Left ventricle myocardium superior (tissue), 1 donor: ENCODE measurements around the gene PUDP. TPM values are rescaled to one million over a fixed set of nuclear protein-coding genes. Genes with fewer than 3 reads are reported as not detected.
"Not testable (repeated sequence)": the region's sequence is repeated elsewhere in the genome, so short reads cannot be mapped to it uniquely, and the experiment has no call there.

Experiments
- ATAC-seq: fragments of 200-7000 bp; cut with Tn5 transposase; one replicate; pipeline ENCODE4 v1.9.1; 2020; ENCODE audit warnings: mild to moderate bottlenecking, moderate library complexity
- DNase-seq: peaks from one replicate; pipeline ENCODE4 v3.0.0-alpha.2; 2020
- intact Hi-C: fragments of 100-400 bp; cut with micrococcal nuclease; formaldehyde crosslinking; loops from one replicate; pipeline ENCODE4 v1.11.0; 2022
- long read RNA-seq: library from polyadenylated mRNA; unstranded; transcript quantifications from one replicate; pipeline ENCODE4 v2.0.0, GENCODE V29; 2021
- total RNA-seq: library from RNA; stranded (reverse); fragmentation: NEBNext Ultra II Directional; extraction: Animal tissue kit (Norgen Biotek cat#: 25700); gene quantifications from one replicate; pipeline ENCODE4 v1.2.1, GENCODE V29; 2021
- donor health status: DM: no; HTN: yes; CAD: no; lungs with severe emphysema.

PUDP gene
- total RNA-seq = 21.9 TPM
- long read RNA-seq, transcript PUDP-201 (4 exons, 2,140 nt) = major isoform, 30 of 48 reads
- long read RNA-seq, transcript PUDP-203 (5 exons, 1,334 nt) = minor isoform, 6 of 48 reads
- long read RNA-seq, partial matches to known transcripts = 5 of 48 reads
- long read RNA-seq, other reads (novel, unspliced or antisense) = 7 of 48 reads

DNA sequence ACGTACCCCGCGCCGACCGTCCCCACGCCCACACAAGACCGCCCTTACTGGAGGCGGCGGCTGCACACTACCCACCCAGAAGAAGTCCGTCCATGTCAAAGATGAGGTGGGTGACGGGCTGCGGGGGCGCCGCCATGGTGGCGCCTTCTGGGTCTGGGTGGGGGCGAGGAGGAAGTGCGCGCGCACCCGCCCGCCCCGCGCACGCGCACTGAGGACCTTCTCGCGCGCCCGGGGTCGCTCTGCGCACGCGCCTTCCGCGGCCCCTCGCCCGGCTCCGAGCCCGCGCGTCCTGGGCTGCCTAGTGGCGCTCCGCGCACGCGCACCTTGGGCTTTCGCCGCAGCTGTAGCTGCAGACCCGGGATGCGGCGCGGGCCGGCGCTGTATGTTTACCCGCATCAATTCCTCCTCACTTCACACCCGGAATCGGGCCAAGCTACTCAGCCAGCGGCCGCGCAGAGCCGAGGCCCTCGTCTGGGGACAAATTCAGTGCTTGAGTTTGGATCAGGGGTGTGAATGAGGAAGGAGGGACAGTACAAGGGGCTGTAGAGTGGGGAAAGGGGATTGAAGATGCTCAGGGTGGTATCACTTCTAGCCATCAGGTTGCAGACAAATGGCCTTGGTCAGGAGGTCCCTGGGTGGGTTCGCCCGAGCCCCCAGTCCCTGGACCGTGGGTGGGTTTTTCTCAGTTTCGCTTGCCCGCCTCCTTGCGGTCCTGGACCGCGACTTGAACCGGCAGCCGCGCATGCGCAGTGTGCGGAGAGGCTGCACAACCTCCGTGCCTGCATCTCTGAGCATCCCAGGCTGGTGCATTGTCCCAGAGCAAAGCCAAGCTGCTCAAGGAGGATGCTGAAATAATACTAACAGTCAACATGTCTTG is at the start of gene PUDP:
Gene PUDP, minus strand, starts transcription at position 176 of the 877 bp plus-strand sequence. Its CDS starts 40 bp downstream, at position 136.
- DNase-seq = peak; percentile 93
- peak; percentile 98 for ATAC-seq
- intact Hi-C loops = no loop called here

- ATAC-seq (no peak), DNase-seq (no peak)
- intact Hi-C loops = no loop called here
Observed at GRCh38 chrX:7194606-7195005, 46.7 kb upstream of the PUDP start.

- intact Hi-C loops = no loop called here
- DNase-seq = no peak
- no peak for ATAC-seq
Observed at GRCh38 chrX:7192871-7193270, 44.9 kb upstream of the PUDP start.

DNA sequence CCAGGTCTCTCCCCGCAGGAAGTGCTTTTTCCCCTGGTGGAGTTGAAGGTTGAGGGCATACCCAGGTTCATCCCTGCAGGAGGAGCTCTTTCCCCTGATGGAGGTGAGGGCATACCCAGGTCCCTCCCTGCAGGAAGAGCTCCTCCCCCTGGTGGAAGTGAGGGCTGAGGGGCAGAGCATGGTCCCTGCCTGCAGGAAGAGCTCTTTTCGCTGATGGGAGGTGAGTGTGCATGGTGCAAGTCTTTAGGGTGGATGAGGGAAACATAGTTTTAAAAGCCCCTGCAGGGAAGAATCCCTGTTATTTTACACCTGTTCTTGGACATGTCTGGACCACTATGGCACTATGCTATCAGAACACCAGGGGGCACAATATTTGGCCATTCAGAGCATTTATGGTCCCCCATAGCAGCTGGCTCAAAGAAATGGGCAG is 43.7 kb upstream of the PUDP start:
- intact Hi-C loops = no loop called here
- ATAC-seq = no peak
- DNase-seq = no peak

DNA sequence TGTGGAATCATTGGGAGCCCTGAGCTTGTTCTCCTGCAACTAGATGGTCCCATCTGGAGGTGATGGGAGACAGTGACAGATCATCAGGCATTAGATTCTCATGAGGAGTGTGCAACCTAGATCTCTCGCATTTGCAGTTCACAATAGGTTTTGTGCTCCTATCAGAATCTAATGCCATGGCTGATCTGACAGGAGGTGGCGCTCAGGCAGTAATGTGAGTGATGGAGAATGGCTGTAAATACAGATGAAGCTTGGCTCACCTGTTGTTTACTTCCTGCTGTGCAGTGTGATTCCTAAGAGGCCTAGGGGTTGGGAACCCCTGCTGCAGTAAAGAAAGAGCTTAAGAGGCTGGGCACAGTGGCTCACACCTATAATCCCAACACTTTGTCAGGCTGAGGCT is 42.2 kb upstream of the PUDP start:
- no peak for ATAC-seq
- DNase-seq = no peak
- intact Hi-C loops = no loop called here

DNA sequence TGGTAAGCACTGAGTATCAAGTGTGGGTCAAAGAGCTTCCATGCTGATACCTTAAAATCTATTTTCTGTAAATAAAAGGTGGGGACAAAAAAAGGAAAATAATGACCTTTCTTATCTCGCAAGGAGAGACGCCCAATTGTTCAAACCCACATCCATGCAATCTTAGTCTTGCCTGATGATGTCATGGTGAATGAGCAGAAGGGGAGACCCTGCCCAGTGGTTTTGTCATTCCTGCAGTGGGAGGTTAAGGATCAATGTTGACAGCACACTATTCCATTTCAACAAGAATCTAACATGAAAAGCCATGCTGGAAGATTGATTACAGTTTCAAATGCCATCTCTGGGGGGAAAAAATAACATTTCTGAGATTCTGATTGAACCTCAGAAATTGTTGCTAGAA is 40.7 kb upstream of the PUDP start:
- ATAC-seq (no peak), DNase-seq (no peak)
- intact Hi-C loops = no loop called here

GRCh38 chrX:7184816-7185215 is 36.9 kb upstream of the PUDP start:
- DNase-seq = no peak
- no peak for ATAC-seq
- intact Hi-C loops = no loop called here

- DNase-seq = no peak
- ATAC-seq = no peak
- intact Hi-C loops = no loop called here
Observed at GRCh38 chrX:7179446-7179845, 31.5 kb upstream of the PUDP start.

DNA sequence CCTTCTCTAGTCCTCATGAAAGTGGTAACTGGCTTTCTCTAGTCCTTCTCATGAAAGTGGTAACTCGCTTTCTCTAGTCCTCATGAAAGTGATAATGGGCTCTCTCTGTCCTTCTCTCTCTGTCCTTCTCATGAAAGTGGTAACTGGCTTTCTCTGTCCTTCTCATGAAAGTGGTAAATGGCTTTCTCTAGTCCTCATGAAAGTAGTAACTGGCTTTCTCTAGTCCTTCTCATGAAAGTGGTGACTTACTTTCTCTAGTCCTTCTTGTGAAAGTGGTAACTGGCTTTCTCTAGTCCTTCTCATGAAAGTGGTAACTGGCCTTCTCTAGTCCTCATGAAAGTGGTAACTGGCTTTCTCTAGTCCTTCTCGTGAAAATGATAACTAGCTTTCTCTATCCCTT is 30.9 kb upstream of the PUDP start:
- ATAC-seq, DNase-seq, intact Hi-C loops: not testable (repeated sequence)

DNA sequence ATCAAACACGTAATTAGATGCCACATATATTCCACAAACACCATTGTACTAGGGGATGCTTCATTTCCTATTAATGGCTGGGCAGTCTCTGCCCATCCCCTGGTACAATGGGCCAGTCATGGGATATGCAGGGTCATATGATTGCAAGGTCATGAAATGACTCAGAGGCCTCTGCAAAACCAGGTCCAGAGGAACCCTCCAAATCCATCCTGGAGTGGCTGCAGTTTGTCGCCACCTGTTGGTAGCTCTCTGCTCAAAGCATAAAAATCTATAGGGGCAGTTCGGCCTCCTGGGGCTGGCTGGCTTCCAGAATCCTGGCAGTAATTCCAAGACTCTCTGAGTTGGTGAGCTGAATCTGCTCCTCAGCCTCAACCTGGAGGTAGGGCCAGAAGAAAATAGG is 22.9 kb upstream of the PUDP start:
- ATAC-seq (no peak), DNase-seq (no peak)
- intact Hi-C loops = no loop called here

DNA sequence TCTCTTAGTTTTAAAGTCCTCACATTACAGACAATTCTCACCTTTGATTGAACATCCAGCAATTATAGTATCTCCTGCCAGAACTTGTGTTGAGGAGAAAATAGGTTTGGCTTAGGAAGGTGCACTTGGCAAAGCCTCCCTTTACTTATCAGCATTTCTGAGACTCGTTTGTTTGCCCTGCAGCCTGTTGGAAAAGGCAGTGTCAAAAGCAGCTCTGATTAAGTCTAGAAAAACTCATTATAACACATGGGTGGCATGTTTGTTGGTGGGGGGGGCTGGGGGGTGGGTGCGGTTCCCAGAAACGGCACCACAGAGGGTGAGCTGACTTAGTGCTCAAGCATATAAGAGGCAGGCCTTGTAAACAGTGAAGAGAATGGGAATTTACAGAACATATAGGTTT is 21.7 kb upstream of the PUDP start:
- ATAC-seq (peak; percentile 27), DNase-seq (no peak)
- intact Hi-C loops = no loop called here

DNA sequence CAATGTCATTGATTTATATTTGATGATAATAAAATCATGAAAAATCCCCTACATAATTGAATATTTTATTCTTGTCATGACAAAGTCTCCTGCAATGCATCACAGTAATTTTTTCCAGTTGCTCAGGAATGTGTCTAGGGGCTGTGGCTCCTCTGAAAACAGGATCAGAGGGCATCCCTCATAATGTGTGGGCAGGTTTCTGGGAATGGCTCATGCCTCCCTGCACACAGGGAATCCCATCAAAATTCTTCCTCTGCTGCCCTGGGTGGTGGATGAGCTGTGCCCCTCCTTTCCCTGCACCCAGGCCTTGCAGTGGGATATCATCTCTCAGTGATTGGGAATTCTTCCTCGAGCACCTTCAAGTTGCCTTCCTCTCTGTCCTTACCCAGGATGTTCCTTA is 20.4 kb upstream of the PUDP start:
- intact Hi-C loops = no loop called here
- ATAC-seq = no peak
- DNase-seq = no peak

DNA sequence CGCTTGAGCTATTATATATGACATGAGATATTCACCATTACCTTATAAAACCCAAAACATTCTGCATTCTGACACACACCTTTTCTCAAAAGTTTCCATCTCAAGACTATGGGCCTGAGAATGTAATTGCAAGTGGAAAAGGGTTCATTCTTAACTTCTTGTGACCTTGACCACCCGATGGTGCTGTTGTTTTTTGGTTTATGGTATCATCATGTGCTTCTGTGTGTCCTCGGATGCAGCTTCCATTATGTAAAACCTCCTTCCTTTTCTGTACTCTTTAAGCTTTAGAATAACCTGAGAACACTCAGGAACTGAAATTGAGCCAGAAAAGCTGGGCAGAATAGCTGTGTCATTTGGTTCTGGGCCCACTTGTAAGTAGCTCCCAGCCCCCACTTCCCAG is 16.2 kb upstream of the PUDP start:
- intact Hi-C loops = no loop called here
- no peak for ATAC-seq
- no peak for DNase-seq

DNA sequence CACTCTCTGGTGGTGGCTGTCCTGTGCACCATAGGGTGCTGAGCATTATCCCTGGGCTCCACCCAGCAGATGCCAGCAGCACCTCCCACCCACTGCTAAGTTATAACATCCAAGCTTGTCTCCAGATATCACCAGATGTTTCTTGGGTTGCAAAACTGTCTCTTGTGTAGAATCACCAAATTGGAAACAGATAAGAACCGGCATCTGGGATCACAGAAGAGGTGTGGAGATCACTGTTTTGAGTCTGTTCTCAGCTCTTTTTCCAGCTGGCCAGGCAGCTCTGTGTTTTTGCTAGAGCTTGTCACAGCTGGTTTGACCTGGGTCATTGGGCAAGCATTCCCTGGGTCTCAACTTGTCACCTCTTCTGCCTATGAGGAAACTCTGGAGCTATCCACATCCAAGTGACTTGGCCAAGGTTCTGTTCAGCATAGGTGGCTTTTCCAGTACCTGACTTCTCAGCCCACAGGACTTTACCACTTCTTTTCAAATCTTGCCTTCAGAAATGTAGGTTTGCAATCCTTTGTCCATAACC is 15.3 kb upstream of the PUDP start:
- intact Hi-C loops = no loop called here
- DNase-seq (no peak), ATAC-seq (no peak)

- intact Hi-C loops = no loop called here
- ATAC-seq (no peak), DNase-seq (no peak)
Observed at GRCh38 chrX:7159149-7159861, 11.4 kb upstream of the PUDP start.

DNA sequence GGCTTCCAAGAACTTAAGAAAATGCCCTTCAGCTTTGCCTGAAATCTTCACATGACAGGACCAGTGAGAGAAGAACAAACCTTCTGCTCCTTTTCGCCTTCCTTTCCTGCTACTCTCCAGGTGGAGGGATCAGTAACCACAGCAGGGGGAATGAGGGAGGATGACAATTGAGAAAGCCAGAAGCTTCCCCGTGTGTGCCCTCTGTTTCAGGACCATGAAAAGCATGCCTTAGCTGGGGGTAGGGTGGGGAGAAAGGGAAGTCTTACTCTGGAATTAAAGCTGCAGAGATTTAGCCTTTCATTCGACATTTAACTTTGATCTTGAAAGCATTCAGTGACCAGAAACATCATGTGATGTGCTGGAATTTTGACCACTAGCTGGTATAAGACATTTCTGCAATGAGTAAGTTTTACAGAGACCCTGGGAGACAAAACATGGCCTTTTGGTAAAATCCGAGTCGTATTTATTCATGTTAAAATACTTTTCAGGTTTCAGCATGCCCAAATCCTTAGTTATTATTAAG is 10.6 kb upstream of the PUDP start:
- no peak for DNase-seq
- intact Hi-C loops = no loop called here
- ATAC-seq = no peak

- no peak for DNase-seq
- ATAC-seq = no peak
- intact Hi-C loops = no loop called here
Observed at GRCh38 chrX:7156879-7157278, 8.9 kb upstream of the PUDP start.

DNA sequence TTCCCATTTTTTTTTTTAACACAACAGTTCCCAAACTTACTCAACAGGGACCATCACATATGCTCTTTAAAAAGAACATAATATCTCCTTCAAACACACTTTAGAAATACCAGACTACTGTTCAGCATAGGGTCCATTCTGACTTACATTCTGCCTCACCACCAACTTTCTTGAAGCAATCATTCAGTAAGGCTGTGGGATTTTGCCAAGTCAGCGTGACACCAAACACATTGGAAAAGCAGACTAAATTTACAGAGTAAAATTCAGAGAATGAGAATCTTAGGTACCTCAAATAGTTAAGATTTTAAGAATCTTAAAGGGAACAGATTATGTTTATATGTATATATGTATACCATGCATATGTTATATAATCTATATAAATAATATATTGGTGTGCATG is 7.2 kb upstream of the PUDP start:
- DNase-seq (no peak), ATAC-seq (no peak)
- intact Hi-C loops = no loop called here

- intact Hi-C loops = no loop called here
- no peak for ATAC-seq
- no peak for DNase-seq
Observed at GRCh38 chrX:7154041-7154597, 6.2 kb upstream of the PUDP start.

DNA sequence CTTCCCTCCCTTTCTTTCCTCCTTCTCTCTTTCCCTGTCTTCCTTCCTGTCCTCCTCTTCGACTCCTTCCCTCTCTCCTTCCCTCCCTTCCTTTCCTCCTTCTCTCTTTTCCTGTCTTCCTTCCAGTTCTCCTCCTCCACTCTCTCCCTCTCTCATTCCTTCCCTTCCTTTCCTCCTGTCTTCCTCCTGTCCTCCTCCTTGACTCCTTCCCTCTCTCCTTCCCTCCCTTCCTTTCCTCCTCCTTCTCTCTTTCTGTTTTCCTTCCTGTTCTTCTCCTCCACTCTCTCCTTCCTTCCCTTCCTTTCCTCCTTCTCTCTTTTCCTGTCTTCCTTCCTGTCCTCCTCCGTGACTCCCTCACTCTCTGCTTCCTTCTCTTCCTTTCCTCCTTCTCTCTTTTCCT is 5.3 kb upstream of the PUDP start:
- intact Hi-C loops = no loop called here
- ATAC-seq (no peak), DNase-seq (no peak)
